Stimulated activated naive B cell treated with anti-CD40 and anti-IgM and Interleukin-4, amounts not matched to agents 10 μg/mL and 1 μg/mL and 100 μg/mL, for 72 hours (primary cell): ENCODE data around the gene FZD1.

Experiments used
- ATAC-seq, 2 donors: fragments of 150-1000 bp; cut with Tn5 transposase; replicated peaks; 2 replicates each; pipeline ENCODE4 v1.10.0; 2021; ENCODE audit warnings: moderate library complexity in 1 of 2
- DNase-seq: peaks from one replicate; pipeline ENCODE4 v3.0.0; 2021
- H3K27ac Mint-ChIP-seq: one replicate; pipeline ENCODE4 v1.8.0; 2022; ENCODE audit warnings: mild to moderate bottlenecking, mixed read lengths
- H3K27me3 Mint-ChIP-seq, 2 donors: one replicate each; pipeline ENCODE4 v1.8.0; 2022; ENCODE audit warnings: mixed read lengths in 2 of 2
- H3K36me3 Mint-ChIP-seq, 2 donors: one replicate each; pipeline ENCODE4 v1.8.0; 2022; ENCODE audit warnings: mixed read lengths in 2 of 2, mild to moderate bottlenecking in 1 of 2
- H3K4me1 Mint-ChIP-seq, 2 donors: one replicate each; pipeline ENCODE4 v1.8.0; 2022; ENCODE audit warnings: mixed read lengths in 2 of 2, mild to moderate bottlenecking in 1 of 2
- H3K4me3 Mint-ChIP-seq, 2 donors: one replicate each; pipeline ENCODE4 v1.8.0; 2022; ENCODE audit warnings: mild to moderate bottlenecking in 2 of 2, mixed read lengths in 2 of 2, moderate library complexity in 1 of 2
- H3K9me3 Mint-ChIP-seq, 2 donors: one replicate each; pipeline ENCODE4 v1.8.0; 2022; ENCODE audit warnings: mixed read lengths in 2 of 2, mild to moderate bottlenecking in 1 of 2

Gene FZD1

DNA sequence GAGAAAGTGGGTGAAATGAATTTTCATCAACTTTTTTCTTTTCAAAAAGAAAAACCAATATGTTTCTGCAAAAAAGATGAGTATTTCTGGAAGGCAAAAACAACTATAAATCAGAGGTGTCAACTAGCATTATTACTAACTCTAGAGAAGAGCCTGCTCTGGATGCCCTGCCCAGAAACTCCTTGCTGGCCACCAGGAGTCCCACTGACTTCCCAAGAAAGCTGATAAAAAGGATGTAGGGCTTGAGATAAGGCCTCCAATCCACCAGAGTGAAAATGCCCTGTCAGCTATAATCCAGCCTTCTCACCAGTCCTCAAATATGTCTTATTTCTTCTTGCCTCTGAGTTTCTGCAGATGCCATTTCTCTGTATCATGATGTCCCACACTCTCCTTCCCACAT, 16.7 kb upstream of the FZD1 start:
- Mint-ChIP-seq H3K4me1 (peaks cover 0 to 3% of the 10 kb centered on the region in 2 donors), H3K27ac (no peak overlapping the region), H3K27me3 (peaks cover 0 to 15% of the 10 kb centered on the region in 2 donors), H3K9me3 (peaks cover 0 to 2% of the 10 kb centered on the region in 2 donors), H3K36me3 (no peaks in the 10 kb centered on the region), H3K4me3 (no peak overlapping the region)
- ATAC-seq = no peak
- no peak for DNase-seq

DNA sequence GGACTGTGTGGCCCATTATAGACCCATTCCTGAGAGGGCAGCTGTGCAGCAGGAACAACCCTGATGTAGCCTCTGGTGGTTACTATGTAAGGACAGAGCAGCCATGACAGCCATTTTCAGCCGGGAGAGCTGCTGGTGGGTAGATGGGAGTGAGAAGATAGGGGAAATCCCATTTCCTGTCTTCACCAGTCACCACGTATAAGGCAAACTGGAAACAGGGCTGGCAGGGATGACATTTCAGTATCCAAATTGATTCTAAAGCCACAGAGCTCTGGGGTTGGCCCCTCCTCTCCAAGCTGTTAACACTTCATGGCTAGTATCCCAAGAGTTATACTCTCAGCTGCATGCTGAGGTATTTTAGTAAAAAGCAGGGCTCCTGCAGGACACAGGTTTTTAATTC, 15.2 kb upstream of the FZD1 start:
- ATAC-seq (no peak), DNase-seq (no peak)
- H3K27me3 Mint-ChIP-seq = peaks cover 0 to 15% of the 10 kb centered on the region in 2 donors

GRCh38 chr7:91249506-91250233, 14.6 kb upstream of the FZD1 start:
- Mint-ChIP-seq H3K27me3 (peaks cover 5 to 15% of the 10 kb centered on the region in 2 donors), H3K36me3 (no peaks in the 10 kb centered on the region), H3K4me1 (peaks cover 0 to 3% of the 10 kb centered on the region in 2 donors), H3K9me3 (peaks cover 2 to 3% of the 10 kb centered on the region in 2 donors), H3K4me3 (no peak overlapping the region), H3K27ac (no peak overlapping the region)
- ATAC-seq (no peak), DNase-seq (no peak)

More for the DNA sequence above, 15.2 kb upstream of the FZD1 start:
- H3K4me1 Mint-ChIP-seq = peaks cover 0 to 3% of the 10 kb centered on the region in 2 donors
- no peak overlapping the region for H3K27ac Mint-ChIP-seq
- no peak overlapping the region for H3K4me3 Mint-ChIP-seq
- H3K9me3 Mint-ChIP-seq = peaks cover 2 to 3% of the 10 kb centered on the region in 2 donors
- H3K36me3 Mint-ChIP-seq = no peaks in the 10 kb centered on the region

DNA sequence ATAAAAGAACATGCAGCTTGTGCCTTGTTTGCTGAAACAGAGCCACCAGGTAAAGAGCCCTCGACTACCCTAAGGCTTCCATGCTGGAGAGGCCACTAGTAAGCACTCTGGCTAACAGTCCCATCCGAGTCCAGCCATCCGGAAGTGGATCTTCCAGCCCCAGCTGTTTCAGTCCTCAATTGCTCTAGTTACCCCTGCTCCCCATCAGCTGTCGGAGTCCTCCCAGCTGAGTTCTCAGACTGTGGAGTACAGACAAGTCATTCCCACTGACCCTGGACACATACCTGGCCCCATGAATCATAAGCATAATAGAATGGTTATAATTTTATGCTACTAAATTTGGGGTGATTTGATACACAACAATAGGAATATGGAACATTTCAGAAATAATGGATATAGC, 13.5 kb upstream of the FZD1 start:
- Mint-ChIP-seq H3K27ac (no peak overlapping the region), H3K27me3 (peaks cover 14 to 25% of the 10 kb centered on the region in 2 donors), H3K4me3 (no peak overlapping the region), H3K4me1 (peaks cover 0 to 3% of the 10 kb centered on the region in 2 donors), H3K36me3 (peaks cover 1 to 4% of the 10 kb centered on the region in 2 donors), H3K9me3 (peaks cover 5 to 7% of the 10 kb centered on the region in 2 donors)
- DNase-seq (no peak), ATAC-seq (no peak)

DNA sequence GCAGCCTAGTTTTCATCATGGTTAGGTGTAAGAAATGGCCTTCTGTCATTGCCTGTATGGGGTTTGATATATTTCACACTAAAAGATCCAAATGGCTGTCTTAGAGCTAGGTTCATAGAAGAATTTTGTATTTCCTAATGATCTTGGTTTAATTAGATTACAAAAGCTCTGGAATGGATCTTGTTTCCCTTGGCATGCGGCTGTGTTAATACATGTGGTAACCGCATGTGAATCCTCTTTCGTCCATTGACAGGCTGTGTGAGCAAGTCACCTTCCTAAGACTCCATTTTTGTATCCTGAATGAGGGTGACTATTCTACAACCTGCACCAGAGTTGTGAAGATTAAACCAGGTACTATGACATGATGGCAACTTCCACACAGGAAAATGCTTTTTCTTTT, 12.4 kb upstream of the FZD1 start:
- no peak for DNase-seq
- Mint-ChIP-seq H3K27me3 (peaks cover 16 to 28% of the 10 kb centered on the region in 2 donors), H3K27ac (no peak overlapping the region), H3K4me1 (peaks cover 0 to 3% of the 10 kb centered on the region in 2 donors), H3K4me3 (no peak overlapping the region), H3K36me3 (peaks cover 5 to 9% of the 10 kb centered on the region in 2 donors), H3K9me3 (peaks cover 10 to 16% of the 10 kb centered on the region in 2 donors)
- ATAC-seq = no peak

DNA sequence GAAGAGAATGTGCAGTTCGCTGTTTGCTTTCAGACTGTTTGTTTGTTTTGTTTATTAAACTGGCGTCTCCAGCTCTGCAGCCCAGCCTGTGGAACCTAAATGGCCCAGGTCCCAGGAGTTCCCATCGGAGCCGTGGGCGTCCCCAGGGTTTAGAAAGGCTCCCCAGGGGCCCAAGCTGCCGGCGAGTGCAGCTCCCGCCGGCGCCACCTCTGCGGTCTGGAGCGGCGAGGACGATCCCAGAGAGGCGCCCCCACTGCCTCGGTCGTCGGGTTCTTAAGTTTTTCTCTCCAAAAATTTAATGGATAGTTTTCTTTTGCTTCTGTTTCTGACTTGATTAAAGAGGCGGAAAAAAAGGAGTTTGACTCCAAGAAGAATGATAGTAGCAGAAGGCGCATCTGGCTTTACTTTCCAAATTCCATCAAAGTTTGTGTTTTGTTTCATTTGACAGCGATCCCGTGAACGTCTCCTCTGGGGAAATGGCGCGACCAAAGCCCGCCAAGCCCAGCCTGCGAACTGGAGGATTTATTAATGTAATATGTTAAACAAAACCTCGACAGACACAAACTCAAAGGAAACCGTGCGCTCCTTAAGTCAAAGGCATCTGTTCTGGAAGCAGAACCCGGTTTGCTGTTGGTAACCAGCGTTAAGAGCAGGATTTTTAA, 718 bp upstream of the FZD1 start:
- Mint-ChIP-seq H3K27ac (no peak overlapping the region), H3K4me1 (peaks cover 10 to 20% of the 10 kb centered on the region in 2 donors)

DNA sequence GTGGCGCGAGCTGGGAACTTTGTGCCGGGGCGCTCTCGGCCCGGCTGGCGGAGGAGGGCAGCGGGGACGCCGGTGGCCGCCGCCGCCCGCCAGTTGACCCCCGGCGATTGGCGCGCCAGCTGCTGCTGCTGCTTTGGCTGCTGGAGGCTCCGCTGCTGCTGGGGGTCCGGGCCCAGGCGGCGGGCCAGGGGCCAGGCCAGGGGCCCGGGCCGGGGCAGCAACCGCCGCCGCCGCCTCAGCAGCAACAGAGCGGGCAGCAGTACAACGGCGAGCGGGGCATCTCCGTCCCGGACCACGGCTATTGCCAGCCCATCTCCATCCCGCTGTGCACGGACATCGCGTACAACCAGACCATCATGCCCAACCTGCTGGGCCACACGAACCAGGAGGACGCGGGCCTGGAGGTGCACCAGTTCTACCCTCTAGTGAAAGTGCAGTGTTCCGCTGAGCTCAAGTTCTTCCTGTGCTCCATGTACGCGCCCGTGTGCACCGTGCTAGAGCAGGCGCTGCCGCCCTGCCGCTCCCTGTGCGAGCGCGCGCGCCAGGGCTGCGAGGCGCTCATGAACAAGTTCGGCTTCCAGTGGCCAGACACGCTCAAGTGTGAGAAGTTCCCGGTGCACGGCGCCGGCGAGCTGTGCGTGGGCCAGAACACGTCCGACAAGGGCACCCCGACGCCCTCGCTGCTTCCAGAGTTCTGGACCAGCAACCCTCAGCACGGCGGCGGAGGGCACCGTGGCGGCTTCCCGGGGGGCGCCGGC, 870 bp downstream of the FZD1 start:
- Mint-ChIP-seq H3K36me3 (peaks cover 6 to 8% of the 10 kb centered on the region in 2 donors), H3K9me3 (no peaks in the 10 kb centered on the region), H3K27ac (peak overlapping the region; percentile 87), H3K4me3 (peak overlapping the region; percentile 91 to 93), H3K4me1 (peaks cover 10 to 20% of the 10 kb centered on the region in 2 donors), H3K27me3 (peaks cover 36 to 43% of the 10 kb centered on the region in 2 donors)
- ATAC-seq = peak; percentile 44 to 52
- DNase-seq = peak; percentile 26

More for the DNA sequence above, 718 bp upstream of the FZD1 start:
- DNase-seq (no peak), ATAC-seq (no peak)
- Mint-ChIP-seq H3K36me3 (peaks cover 6 to 8% of the 10 kb centered on the region in 2 donors), H3K4me3 (peak overlapping the region; percentile 87 to 91), H3K27me3 (peaks cover 36 to 43% of the 10 kb centered on the region in 2 donors), H3K9me3 (no peaks in the 10 kb centered on the region)

- H3K27me3 Mint-ChIP-seq = peaks cover 36 to 43% of the 10 kb centered on the region in 2 donors
- H3K9me3 Mint-ChIP-seq = no peaks in the 10 kb centered on the region
- no peak overlapping the region for H3K27ac Mint-ChIP-seq
- no peak for DNase-seq
- H3K36me3 Mint-ChIP-seq = peaks cover 6 to 8% of the 10 kb centered on the region in 2 donors
- H3K4me1 Mint-ChIP-seq = peaks cover 10 to 20% of the 10 kb centered on the region in 2 donors
- no peak for ATAC-seq
- peak overlapping the region; percentile 91 to 93 for H3K4me3 Mint-ChIP-seq
Measured at GRCh38 chr7:91265693-91266066, 1.4 kb downstream of the FZD1 start.

GRCh38 chr7:91266067-91266688, 1.9 kb downstream of the FZD1 start:
- DNase-seq = no peak
- Mint-ChIP-seq H3K27ac (no peak overlapping the region), H3K9me3 (no peaks in the 10 kb centered on the region), H3K4me3 (peak overlapping the region; percentile 91 to 93), H3K27me3 (peaks cover 36 to 43% of the 10 kb centered on the region in 2 donors), H3K36me3 (peaks cover 6 to 8% of the 10 kb centered on the region in 2 donors), H3K4me1 (peaks cover 10 to 20% of the 10 kb centered on the region in 2 donors)
- ATAC-seq = no peak

DNA sequence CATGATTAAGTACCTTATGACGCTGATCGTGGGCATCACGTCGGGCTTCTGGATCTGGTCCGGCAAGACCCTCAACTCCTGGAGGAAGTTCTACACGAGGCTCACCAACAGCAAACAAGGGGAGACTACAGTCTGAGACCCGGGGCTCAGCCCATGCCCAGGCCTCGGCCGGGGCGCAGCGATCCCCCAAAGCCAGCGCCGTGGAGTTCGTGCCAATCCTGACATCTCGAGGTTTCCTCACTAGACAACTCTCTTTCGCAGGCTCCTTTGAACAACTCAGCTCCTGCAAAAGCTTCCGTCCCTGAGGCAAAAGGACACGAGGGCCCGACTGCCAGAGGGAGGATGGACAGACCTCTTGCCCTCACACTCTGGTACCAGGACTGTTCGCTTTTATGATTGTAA, 2.5 kb downstream of the FZD1 start:
- H3K27ac Mint-ChIP-seq = no peak overlapping the region
- peak overlapping the region in 1 of 2 donors; percentile 46 for H3K4me3 Mint-ChIP-seq
- H3K27me3 Mint-ChIP-seq = peaks cover 36 to 42% of the 10 kb centered on the region in 2 donors

GRCh38 chr7:91267171-91267955, 3.1 kb downstream of the FZD1 start:
- H3K36me3 Mint-ChIP-seq = peaks cover 6 to 8% of the 10 kb centered on the region in 2 donors
- DNase-seq (no peak), ATAC-seq (no peak)
- peaks cover 31 to 36% of the 10 kb centered on the region in 2 donors for H3K27me3 Mint-ChIP-seq
- H3K27ac Mint-ChIP-seq = no peak overlapping the region
- H3K4me3 Mint-ChIP-seq = no peak overlapping the region
- H3K9me3 Mint-ChIP-seq = no peaks in the 10 kb centered on the region
- H3K4me1 Mint-ChIP-seq = peaks cover 10 to 20% of the 10 kb centered on the region in 2 donors

More for the DNA sequence above, 2.5 kb downstream of the FZD1 start:
- no peak for ATAC-seq
- no peaks in the 10 kb centered on the region for H3K9me3 Mint-ChIP-seq
- DNase-seq = no peak
- peaks cover 6 to 8% of the 10 kb centered on the region in 2 donors for H3K36me3 Mint-ChIP-seq
- peaks cover 10 to 20% of the 10 kb centered on the region in 2 donors for H3K4me1 Mint-ChIP-seq

DNA sequence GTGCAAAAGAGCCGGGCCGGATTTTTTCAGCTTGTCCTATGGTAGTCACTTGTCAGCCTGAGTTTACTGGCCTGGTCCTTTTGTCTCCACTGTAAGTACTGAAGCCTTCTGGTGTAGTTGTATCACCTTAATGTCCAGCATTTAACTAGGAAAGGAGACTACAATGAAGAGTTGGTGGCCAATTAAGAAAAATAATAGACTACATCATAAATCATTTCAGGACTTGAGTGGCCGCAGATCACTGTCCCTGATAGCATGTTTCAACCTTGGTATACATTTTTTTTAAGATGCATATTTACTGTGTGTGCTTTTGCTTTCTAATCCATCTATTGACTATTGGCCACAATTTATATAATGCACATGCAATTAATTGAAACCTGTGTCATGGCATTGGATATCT, 6.1 kb downstream of the FZD1 start:
- Mint-ChIP-seq H3K36me3 (peaks cover 5 to 6% of the 10 kb centered on the region in 2 donors), H3K27ac (no peak overlapping the region), H3K4me3 (no peak overlapping the region), H3K9me3 (no peaks in the 10 kb centered on the region), H3K4me1 (peaks cover 3 to 7% of the 10 kb centered on the region in 2 donors), H3K27me3 (peaks cover 21 to 27% of the 10 kb centered on the region in 2 donors)
- no peak for DNase-seq
- no peak for ATAC-seq

- ATAC-seq = peak; percentile 96 to 97
- H3K4me1 Mint-ChIP-seq = no peaks in the 10 kb centered on the region
- no peak overlapping the region for H3K4me3 Mint-ChIP-seq
- no peaks in the 10 kb centered on the region for H3K9me3 Mint-ChIP-seq
- H3K27me3 Mint-ChIP-seq = peaks cover 12 to 13% of the 10 kb centered on the region in 2 donors
- no peaks in the 10 kb centered on the region for H3K36me3 Mint-ChIP-seq
- no peak overlapping the region for H3K27ac Mint-ChIP-seq
- DNase-seq = no peak
Measured at GRCh38 chr7:91276909-91277308, 12.7 kb downstream of the FZD1 start.
